GM12891 (cell line): ENCODE data around the gene CXCL6.

Experiments
- POLR2A ChIP-seq: IDR thresholded peaks from 2 replicates; pipeline ENCODE4 v1.6.1; 2011; ENCODE audit warnings: low read depth, low read length, control low read depth
- POLR2AphosphoS5 ChIP-seq: IDR thresholded peaks from 2 replicates; pipeline ENCODE4 v1.6.1; 2011; ENCODE audit warnings: low read depth, low read length, control low read depth
- POU2F2 ChIP-seq: IDR thresholded peaks from 2 replicates; pipeline ENCODE4 v1.6.1; 2011; ENCODE audit warnings: low read depth, mild to moderate bottlenecking, control low read depth, low read length, moderate library complexity
- SPI1 ChIP-seq: IDR thresholded peaks from 2 replicates; pipeline ENCODE4 v1.6.1; 2011; ENCODE audit warnings: low read depth, low read length, control low read depth
- TAF1 ChIP-seq: IDR thresholded peaks from 2 replicates; pipeline ENCODE4 v1.6.1; 2011; ENCODE audit warnings: low read depth, low read length, control low read depth

- TF ChIP-seq TAF1 = no peak
- no peak for TF ChIP-seq POLR2AphosphoS5
- TF ChIP-seq SPI1 = no peak
- TF ChIP-seq POLR2A = no peak
- no peak for TF ChIP-seq POU2F2
Observed at GRCh38 chr4:73852771-73853170, 16.3 kb downstream of the CXCL6 start.
